ACC112 (cell line): Measurements from ENCODE around the gene KIF26B.

Experiments
- H2AFZ ChIP-seq: fragments of 200-600 bp; sonication (generic); one replicate; pipeline ENCODE4 v1.6.0; 2017; ENCODE audit warnings: antibody characterized with exemption, low read length; ENCODE audit not compliant: unreplicated experiment
- H3K27ac ChIP-seq: fragments of 200-600 bp; sonication (generic); 2 replicates; pipeline ENCODE4 v1.5.1; 2014; ENCODE audit warnings: low read depth, mild to moderate bottlenecking, antibody characterized with exemption, low read length, moderate library complexity
- H3K27me3 ChIP-seq: fragments of 200-600 bp; sonication (generic); 2 replicates; pipeline ENCODE4 v1.6.1; 2014; ENCODE audit warnings: mild to moderate bottlenecking, antibody characterized with exemption, low read length, moderate library complexity, mixed read lengths; ENCODE audit not compliant: insufficient read depth
- H3K36me3 ChIP-seq: fragments of 200-600 bp; sonication (generic); 2 replicates; pipeline ENCODE4 v1.6.1; 2016; ENCODE audit warnings: mild to moderate bottlenecking, antibody characterized with exemption, low read length, moderate library complexity, mixed read lengths; ENCODE audit not compliant: insufficient read depth
- H3K4me1 ChIP-seq: fragments of 200-600 bp; sonication (generic); one replicate; pipeline ENCODE4 v1.6.1; 2016; ENCODE audit warnings: low read length, mixed read lengths; ENCODE audit not compliant: insufficient read depth, unreplicated experiment, control insufficient read depth
- H3K4me3 ChIP-seq: fragments of 200-600 bp; sonication (generic); 2 replicates; pipeline ENCODE4 v1.5.1; 2014; ENCODE audit warnings: mild to moderate bottlenecking, low read depth, low read length
- H3K79me2 ChIP-seq: fragments of 200-600 bp; sonication (generic); one replicate; pipeline ENCODE4 v1.6.0; 2016; ENCODE audit warnings: low read length; ENCODE audit not compliant: control insufficient read depth, unreplicated experiment, insufficient read depth

KIF26B gene

GRCh38 chr1:245480393-245481120 lies 325.8 kb downstream of the KIF26B start:
- H3K79me2 ChIP-seq, result no peaks in the 10 kb centered on the region
- H3K27ac ChIP-seq, result no peak overlapping the region
- no peak overlapping the region for H2AFZ ChIP-seq
- no peaks in the 10 kb centered on the region for H3K36me3 ChIP-seq
- H3K4me1 ChIP-seq, result no peaks in the 10 kb centered on the region
- H3K4me3 ChIP-seq, result no peak overlapping the region
- H3K27me3 ChIP-seq, result no peaks in the 10 kb centered on the region

GRCh38 chr1:245481261-245481660 lies 326.5 kb downstream of the KIF26B start:
- Histone ChIP-seq H3K27me3 (no peaks in the 10 kb centered on the region), H3K4me3 (no peak overlapping the region), H3K27ac (no peak overlapping the region), H3K79me2 (no peaks in the 10 kb centered on the region), H2AFZ (no peak overlapping the region), H3K4me1 (no peaks in the 10 kb centered on the region), H3K36me3 (no peaks in the 10 kb centered on the region)

- Histone ChIP-seq H3K27me3 (no peaks in the 10 kb centered on the region), H3K36me3 (no peaks in the 10 kb centered on the region), H3K4me3 (no peak overlapping the region), H3K27ac (no peak overlapping the region), H3K4me1 (no peaks in the 10 kb centered on the region), H2AFZ (no peak overlapping the region), H3K79me2 (no peaks in the 10 kb centered on the region)
Measured at GRCh38 chr1:245483247-245483646, 328.5 kb downstream of the KIF26B start.

GRCh38 chr1:245484176-245484575 lies 329.4 kb downstream of the KIF26B start:
- H3K4me1 ChIP-seq, result no peaks in the 10 kb centered on the region
- H3K27me3 ChIP-seq, result no peaks in the 10 kb centered on the region
- H3K36me3 ChIP-seq, result no peaks in the 10 kb centered on the region
- no peak overlapping the region for H2AFZ ChIP-seq
- no peaks in the 10 kb centered on the region for H3K79me2 ChIP-seq
- no peak overlapping the region for H3K27ac ChIP-seq
- H3K4me3 ChIP-seq, result no peak overlapping the region

GRCh38 chr1:245485996-245486395 lies 331.2 kb downstream of the KIF26B start:
- H3K36me3 ChIP-seq, result no peaks in the 10 kb centered on the region
- no peak overlapping the region for H2AFZ ChIP-seq
- H3K4me1 ChIP-seq, result no peaks in the 10 kb centered on the region
- no peak overlapping the region for H3K27ac ChIP-seq
- H3K27me3 ChIP-seq, result no peaks in the 10 kb centered on the region
- H3K4me3 ChIP-seq, result no peak overlapping the region
- no peaks in the 10 kb centered on the region for H3K79me2 ChIP-seq

GRCh38 chr1:245486775-245487470 lies 332.1 kb downstream of the KIF26B start:
- no peaks in the 10 kb centered on the region for H3K36me3 ChIP-seq
- no peak overlapping the region for H3K4me3 ChIP-seq
- H3K27ac ChIP-seq, result no peak overlapping the region
- H3K79me2 ChIP-seq, result no peaks in the 10 kb centered on the region
- no peaks in the 10 kb centered on the region for H3K27me3 ChIP-seq
- H3K4me1 ChIP-seq, result no peaks in the 10 kb centered on the region
- no peak overlapping the region for H2AFZ ChIP-seq

GRCh38 chr1:245488346-245489129 lies 333.8 kb downstream of the KIF26B start:
- no peaks in the 10 kb centered on the region for H3K36me3 ChIP-seq
- no peaks in the 10 kb centered on the region for H3K27me3 ChIP-seq
- H3K27ac ChIP-seq, result no peak overlapping the region
- H2AFZ ChIP-seq, result no peak overlapping the region
- no peaks in the 10 kb centered on the region for H3K79me2 ChIP-seq
- H3K4me3 ChIP-seq, result no peak overlapping the region
- no peaks in the 10 kb centered on the region for H3K4me1 ChIP-seq

- Histone ChIP-seq H2AFZ (no peak overlapping the region), H3K36me3 (no peaks in the 10 kb centered on the region), H3K4me3 (no peak overlapping the region), H3K27ac (no peak overlapping the region), H3K79me2 (no peaks in the 10 kb centered on the region), H3K27me3 (no peaks in the 10 kb centered on the region), H3K4me1 (no peaks in the 10 kb centered on the region)
Measured at GRCh38 chr1:245489838-245490237, 335.1 kb downstream of the KIF26B start.

GRCh38 chr1:245493029-245493428 lies 338.2 kb downstream of the KIF26B start:
- no peaks in the 10 kb centered on the region for H3K27me3 ChIP-seq
- no peaks in the 10 kb centered on the region for H3K79me2 ChIP-seq
- H3K4me1 ChIP-seq, result no peaks in the 10 kb centered on the region
- no peaks in the 10 kb centered on the region for H3K36me3 ChIP-seq
- H3K27ac ChIP-seq, result no peak overlapping the region
- no peak overlapping the region for H2AFZ ChIP-seq
- no peak overlapping the region for H3K4me3 ChIP-seq

- no peak overlapping the region for H2AFZ ChIP-seq
- H3K27ac ChIP-seq, result no peak overlapping the region
- H3K4me1 ChIP-seq, result no peaks in the 10 kb centered on the region
- no peaks in the 10 kb centered on the region for H3K36me3 ChIP-seq
- no peaks in the 10 kb centered on the region for H3K79me2 ChIP-seq
- H3K27me3 ChIP-seq, result no peaks in the 10 kb centered on the region
- no peak overlapping the region for H3K4me3 ChIP-seq
Measured at GRCh38 chr1:245495681-245496080, 340.9 kb downstream of the KIF26B start.
